Left colon (tissue), 2 donors: ENCODE measurements around the gene EIF4G3. TPM values are rescaled to one million over a fixed set of nuclear protein-coding genes. Genes with fewer than 3 reads are reported as not detected.
"Not testable (repeated sequence)": the region's sequence is repeated elsewhere in the genome, so short reads cannot be mapped to it uniquely, and the experiment has no call there.

Experiments
- ATAC-seq: fragments of 200-7000 bp; cut with Tn5 transposase; one replicate; pipeline ENCODE4 v1.9.1; 2020; ENCODE audit warnings: mild to moderate bottlenecking, moderate library complexity
- DNase-seq, 2 donors: peaks; one replicate each; pipeline ENCODE4 v3.0.0-alpha.2; 2020
- intact Hi-C, 2 donors: fragments of 100-400 bp; cut with DNase I in 1 of 2; cut with micrococcal nuclease in 1 of 2; formaldehyde crosslinking; loops; one replicate each; pipeline versions ENCODE4 v1.11.2 to v1.14.0; 2022; cut with DNase I, micrococcal nuclease
- total RNA-seq, 2 donors: library from RNA; stranded (reverse); fragmentation: NEBNext Ultra II Directional; extraction: Animal tissue kit (Norgen Biotek cat#: 25700); gene quantifications; one replicate each; pipeline ENCODE4 v1.2.1, GENCODE V29; 2021
- donor health status: DM: no; HTN: no; CAD: no.
- donor health status: DM: yes; HTN: yes; CAD: no.

EIF4G3 gene
- total RNA-seq, 2 donors from 2014 or later: 75.1 to 80.0 TPM

DNA sequence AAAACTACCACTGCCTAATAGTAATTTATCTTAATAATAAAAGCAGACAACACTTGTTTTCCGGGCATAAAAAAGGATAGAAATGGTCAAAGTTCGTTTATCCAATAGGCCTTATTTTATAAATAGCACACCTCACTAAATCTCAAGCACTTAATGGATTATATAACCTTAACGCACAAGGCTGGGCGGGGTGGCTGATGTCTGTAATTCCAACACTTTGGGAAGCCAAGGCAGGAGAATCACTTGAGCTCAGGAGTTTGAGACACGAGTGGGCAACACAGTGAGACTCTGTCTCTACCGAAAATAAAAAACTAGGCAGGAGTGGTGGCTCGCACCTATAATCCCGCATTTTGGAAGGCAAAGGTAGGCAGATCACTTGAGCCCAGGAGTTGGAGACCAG, 12.4 kb downstream of the EIF4G3 start:
- ATAC-seq: no peak
- intact Hi-C loops: no loop called here

DNA sequence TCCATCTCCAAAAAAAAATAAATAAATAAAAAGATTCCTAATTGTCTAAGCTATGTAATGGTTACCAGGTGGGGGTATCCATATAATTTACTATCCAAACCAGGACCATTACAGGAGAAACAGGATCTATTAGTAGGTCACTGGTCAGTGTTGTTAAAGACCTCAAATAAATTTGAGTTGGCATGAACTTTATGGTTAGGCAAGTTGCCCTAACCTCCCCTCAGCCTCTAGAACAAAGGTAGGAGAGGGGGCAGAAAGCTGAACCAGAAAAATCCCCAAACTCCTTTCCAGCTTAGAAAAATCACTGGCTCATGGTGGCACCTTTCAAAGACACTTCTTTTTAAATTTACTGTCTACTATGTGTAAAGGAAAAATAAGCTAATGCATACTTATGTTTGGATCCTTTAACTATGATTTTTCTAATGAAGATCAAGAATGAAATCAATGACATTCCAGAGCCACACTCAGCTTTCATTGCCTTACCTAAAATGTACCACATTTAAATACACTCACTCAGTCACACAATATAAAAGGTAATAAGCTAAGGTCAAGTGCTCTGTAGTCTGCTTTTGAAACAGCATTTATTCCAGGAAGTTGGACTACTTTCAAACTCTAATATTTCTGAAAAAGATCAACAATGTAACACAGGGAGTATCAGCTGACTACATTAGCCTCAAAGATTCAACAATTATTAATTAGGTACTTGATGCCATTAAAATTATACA, 13.8 kb downstream of the EIF4G3 start:
- no peak for ATAC-seq
- no peak for DNase-seq

More for the DNA sequence above, 12.4 kb downstream of the EIF4G3 start:
- no peak for DNase-seq

DNA sequence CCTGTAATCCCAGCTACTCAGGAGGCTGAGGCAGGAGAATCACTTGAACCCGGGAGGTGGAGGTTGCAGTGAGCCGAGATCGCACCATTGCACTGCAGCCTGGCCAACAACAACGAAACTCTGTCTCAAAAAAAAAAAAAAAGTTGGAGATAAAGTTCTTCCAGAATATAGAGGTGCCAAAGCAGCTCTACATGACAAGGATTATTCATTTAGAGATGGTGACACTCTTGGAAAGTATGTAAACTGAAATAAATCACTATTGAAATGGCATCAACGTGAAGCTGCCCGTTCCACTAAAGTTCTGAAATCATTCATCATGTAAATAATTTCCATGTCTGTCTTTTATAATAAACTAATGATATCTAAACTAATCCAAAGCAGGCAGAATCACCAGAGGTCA, 14.9 kb downstream of the EIF4G3 start:
- no peak for DNase-seq
- no peak for ATAC-seq
- intact Hi-C loops: no loop called here

More for the DNA sequence above, 13.8 kb downstream of the EIF4G3 start:
- intact Hi-C loops: no loop called here

DNA sequence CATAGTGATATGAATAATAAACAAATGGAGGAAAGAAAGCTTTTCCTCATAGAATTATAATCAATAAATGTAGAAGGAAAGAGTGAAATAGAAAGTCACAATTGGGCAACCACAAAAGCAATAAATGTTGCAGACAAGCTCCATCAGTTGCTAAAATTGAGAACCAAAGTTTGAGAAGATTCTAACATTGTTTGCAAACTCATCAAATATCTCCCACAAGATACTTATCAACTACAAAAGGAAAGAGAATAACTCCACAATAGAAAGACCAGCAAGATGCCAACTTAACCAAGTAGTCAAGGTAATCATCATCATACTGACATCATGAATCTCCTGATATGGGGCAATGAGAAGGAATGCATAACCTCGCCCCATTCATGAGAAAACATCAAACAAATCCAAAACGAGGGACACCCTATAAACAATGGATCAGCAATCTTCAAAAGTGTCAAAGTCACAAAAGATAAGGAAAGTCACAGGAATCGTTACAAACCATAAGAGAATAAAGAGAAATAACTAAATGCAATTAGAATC, 16.4 kb downstream of the EIF4G3 start:
- DNase-seq (no peak), ATAC-seq (no peak)
- intact Hi-C loops: no loop called here

DNA sequence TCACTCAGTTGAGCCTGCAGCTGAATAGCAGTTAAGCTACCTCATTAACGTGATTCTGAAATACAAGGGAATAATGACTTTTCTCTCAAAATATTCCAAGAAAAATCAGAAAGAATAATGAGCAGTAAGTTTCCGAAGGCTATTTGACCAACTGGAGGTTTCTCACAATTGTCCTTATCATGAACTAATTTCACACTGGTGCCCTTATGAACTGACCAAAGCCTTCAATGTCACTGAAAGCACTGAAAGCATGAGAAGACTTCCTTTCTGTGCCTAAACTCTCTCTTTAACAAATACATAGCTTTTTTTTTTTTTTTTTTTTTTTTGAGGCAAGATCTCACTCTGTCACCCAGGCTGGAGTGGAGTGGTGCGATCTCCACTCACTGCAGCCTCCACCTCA, 18.8 kb downstream of the EIF4G3 start:
- DNase-seq: no peak
- ATAC-seq: no peak
- intact Hi-C loops: no loop called here

DNA sequence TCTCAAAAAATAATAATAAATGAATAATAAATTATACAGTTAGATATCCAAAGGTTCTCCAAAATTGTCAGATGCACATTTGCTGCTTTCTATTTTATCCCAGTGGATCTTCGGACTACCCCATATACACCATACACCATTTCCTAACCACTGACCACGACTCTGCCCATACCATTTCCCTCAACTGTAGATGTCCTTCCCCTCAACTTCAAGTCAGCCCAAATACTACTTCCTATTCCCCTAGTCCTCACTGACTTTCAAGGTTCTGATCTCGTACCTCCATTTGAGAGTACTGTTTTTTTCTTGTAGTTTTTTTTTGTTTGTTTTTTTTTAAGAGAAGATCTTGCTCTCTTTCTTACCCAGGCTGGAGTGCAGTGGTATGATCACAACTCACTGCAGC, 19.6 kb downstream of the EIF4G3 start:
- ATAC-seq (no peak), DNase-seq (no peak)
- intact Hi-C loops: no loop called here

DNA sequence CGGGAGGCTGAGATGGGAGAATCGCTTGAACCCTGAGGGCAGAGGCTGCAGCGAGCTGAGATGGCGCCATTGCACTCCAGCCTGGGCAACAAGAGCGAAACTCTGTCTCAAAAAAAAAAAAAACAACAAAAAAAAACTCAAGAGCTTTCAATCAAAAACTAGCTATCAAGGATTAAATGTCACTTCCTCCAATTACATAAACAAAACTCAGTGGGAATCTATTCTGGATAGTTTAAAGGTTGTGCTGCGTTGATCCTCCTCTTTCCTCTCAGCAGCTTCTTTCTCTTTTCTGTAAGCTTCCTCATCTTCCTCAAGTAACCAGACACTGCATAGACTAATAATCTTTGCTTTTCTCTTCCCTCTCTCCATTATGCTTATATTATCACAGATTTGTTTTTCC, 20.7 kb downstream of the EIF4G3 start:
- DNase-seq: no peak
- intact Hi-C loops: no loop called here
- ATAC-seq: no peak

DNA sequence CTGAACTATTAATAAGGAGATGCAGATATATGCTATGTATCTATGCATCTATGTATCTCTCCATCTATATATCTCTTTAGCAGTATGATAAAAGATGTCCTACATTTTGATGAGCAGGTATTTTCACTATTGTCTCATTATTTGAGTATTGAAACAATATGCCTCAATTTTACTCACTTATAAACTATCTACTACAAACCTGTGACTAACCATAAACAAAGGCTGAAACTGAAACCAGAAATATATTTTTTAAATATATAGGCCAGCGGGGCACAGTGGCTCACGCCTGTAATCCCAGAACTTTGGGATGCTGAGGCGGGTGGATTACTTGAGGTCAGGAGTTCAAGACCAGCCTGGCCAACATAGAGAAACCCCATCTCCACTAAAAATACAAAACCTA, 22.0 kb downstream of the EIF4G3 start:
- intact Hi-C loops: no loop called here

DNA sequence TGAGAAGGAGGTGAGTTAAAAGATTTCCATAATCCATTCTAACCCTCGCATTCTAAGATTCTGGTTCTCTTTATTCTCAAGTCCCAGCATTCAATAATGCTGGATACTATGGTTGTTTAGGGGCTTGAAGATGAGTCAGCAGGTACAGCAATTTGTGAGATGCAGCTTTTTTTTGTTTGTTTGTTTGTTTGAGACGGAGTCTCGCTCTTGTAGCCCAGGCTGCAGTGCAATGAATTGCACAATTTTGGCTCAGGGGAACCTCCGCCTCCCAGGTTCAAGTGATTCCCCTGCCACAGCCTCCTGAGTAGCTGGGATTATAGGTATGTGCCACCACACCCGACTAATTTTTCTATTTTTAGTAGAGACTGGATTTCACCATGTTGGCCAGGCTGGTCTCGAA, 23.3 kb downstream of the EIF4G3 start:
- intact Hi-C loops: no loop called here
- DNase-seq (no peak), ATAC-seq (no peak)

More for the DNA sequence above, 22.0 kb downstream of the EIF4G3 start:
- DNase-seq (no peak), ATAC-seq (no peak)

DNA sequence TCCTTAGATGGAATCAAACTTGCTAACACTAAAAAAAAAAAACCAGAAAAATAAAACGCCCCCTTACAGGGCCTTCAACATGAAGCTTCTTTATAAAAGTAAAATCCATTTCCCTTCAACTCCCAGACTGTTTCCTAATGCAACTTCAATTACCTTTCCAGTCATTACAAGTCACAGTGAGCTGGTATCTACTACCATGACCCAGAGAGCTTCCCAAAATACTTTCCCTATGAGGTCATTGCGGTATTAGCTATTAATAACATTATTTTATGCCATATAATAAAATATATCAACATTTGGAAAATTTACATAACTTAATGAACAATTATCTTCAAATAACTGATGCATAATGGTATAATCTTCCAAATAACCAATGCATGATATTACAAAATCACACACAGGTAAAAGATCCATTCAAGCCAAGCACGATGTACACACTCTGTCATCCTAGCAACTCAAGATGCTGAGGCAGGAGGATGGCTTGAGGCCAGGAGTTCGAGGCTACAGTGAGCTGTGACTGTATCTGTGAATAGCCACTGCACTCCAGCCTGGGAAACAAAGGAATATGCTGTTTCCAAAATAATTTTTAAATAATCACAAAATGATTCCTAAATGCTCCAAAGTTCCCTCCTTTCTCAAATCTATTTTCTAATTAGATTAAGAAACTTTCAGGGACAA, 24.1 kb downstream of the EIF4G3 start:
- ATAC-seq (no peak), DNase-seq (no peak)
- intact Hi-C loops: no loop called here

DNA sequence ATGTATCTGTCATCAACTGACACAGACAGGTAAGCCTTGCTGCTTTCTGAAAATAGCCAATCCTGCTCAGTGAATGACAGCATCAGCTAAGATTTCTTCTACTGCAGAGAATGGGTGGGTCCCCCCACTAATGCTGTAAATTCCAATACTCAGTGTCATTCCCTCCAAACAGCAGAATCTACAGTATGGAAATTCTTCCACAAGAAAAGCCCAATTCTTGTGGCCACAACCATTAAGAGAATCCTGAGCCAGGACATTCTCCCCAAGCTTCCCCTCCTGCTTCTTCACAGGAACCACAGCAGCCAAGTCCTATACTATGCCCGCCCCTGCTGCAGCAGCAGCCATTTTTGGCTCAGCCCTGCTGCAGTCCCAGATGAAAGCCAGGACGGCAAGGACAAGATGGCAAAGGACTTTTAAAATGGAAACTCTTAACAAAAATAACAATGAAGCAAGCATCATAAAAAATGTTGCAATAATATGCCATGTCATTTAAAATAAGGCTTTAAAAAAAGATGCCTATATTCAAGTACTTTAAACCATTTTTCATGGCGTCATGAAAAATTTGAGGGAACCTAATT, 26.8 kb downstream of the EIF4G3 start:
- intact Hi-C loops: no loop called here
- DNase-seq: peak in 1 of 2 donors; percentile 32
- peak; percentile 46 for ATAC-seq

DNA sequence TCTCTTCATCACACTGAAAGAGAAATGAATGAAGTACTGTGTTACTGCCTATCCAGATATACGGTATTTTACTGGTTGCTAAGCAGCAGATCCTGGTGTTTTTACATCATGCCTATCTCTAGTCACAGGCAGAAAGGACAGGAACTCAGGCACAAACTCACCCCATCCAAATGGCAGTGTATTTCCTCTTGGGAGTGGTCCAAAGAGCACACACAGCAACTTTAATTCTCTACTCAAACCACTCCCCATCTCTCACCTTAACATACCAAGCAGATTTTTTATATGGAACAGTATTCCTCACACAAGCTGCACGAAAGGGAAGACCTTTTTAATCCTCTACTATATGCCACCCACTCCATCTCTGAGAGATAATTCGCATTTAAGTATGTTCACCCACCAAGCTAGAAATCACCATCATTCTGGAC, 27.3 kb downstream of the EIF4G3 start:
- ATAC-seq (peak; percentile 97), DNase-seq (peak in 1 of 2 donors; percentile 42)
- intact Hi-C loops: no loop called here

DNA sequence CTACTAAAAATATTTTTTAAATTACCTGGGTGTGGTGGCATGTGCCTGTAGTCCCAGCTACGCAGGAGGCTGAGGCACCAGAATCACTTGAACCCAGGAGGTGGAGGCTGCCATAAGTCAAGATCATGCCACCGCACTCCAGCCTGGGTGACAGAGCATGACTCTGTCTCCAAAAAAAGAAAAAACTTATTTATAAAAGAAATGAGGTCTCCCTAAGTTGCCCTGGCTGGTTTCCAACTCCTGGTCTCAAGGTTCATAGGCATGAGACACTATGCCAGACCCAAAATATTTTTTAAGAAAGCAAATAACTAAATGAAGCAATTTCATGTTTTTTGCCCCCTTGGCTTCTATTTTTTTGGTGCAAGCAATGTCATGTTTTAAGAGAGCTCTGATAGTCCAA, 32.9 kb downstream of the EIF4G3 start:
- DNase-seq (no peak), ATAC-seq (no peak)
- intact Hi-C loops: no loop called here

DNA sequence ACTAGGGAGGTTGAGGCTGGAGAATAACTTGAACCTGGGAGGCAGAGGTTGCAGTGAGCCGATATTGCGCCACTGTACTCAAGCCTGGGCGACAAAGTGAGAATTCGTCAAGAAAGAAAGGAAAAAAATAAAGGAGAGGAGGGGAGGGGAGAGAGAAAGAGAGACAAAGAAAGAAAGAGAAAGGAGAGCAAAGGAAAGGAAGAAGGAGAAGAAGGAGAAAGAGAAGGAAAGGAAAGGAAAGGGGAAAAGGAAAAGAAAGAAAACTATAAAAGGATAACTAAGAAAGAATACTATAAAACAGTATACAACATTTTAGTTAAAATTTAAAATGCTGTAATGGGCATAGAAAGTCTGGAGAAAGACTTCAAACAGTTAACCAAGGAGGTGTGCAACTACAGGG, 33.6 kb downstream of the EIF4G3 start:
- intact Hi-C loops: no loop called here
- no peak for DNase-seq

DNA sequence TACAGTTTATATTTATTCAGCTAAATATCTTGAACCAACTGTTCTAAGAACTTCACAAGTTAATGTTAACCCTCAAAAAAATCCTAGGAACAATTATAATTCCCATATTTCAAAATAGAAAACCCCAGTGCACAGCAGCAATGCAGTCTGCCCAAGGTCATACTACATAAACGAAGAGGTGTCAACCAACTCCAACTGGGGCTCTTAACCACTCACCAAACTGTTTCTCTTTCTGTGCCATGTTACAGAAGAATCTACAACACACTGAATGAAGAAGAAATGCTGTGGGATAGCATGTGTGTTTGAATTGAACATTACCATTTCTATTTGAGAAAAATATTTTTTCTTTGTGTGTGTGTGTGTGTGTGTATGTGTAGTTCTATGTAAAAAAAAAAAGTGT, 35.7 kb downstream of the EIF4G3 start:
- intact Hi-C loops: no loop called here
- no peak for DNase-seq
- ATAC-seq: no peak

More for the DNA sequence above, 33.6 kb downstream of the EIF4G3 start:
- ATAC-seq: no peak

DNA sequence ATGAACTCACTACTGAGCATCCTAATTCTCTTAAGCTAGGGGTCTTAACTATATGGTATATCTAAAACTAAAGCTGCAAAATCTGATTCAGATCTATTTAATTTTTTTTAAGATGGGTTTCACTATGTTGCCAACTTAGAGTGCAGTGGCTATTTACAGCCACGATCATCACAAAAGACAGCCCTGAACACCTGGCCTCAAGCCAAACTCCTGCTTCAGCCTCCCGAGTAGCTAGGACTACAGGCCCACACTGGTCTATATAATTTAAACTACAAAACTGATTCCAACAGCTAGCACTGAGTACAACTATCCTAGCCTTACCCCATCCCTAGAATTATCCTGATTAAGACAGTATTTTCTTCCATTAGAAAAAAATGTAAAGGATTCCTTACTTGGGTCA, 37.1 kb downstream of the EIF4G3 start:
- DNase-seq (peak in 1 of 2 donors; percentile 28), ATAC-seq (peak; percentile 29)
- intact Hi-C loops: no loop called here

DNA sequence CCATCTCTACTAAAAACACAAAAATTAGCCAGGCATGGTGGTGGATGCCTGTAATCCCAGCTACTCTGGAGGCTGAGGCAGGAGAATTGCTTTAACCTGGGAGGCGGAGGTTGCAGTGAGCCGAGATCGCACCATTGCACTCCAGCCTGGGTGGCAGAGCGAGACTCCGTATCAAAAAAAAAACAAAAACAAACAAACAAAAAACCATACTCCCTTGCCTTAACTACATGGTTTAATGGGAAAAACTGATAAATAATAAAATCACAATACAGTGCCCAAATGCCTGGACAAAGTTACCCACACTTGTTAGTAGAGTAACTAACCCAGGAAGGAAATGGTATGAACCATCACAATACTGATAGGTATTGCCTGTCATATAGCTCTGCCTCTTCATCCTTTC, 40.4 kb downstream of the EIF4G3 start:
- intact Hi-C loops, DNase-seq, ATAC-seq: not testable (repeated sequence)

DNA sequence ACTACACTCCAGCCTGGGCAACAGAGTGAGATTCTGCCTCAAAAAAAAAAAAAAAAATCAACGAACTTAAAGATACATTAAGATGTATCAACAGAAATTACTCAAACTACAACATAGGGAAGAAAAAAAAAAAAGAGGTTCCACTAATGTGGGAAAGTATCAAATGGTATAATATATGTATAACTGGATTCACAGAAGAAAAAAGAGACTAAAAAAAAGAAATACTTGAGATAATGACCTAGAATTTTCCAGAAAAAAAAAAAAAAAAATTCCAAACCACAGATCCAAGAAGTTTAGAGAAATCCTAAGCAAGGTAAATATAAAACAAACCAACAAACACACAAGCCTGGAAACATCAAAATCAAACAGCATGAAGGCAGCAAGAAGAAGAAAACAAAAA, 45.5 kb downstream of the EIF4G3 start:
- DNase-seq: no peak

DNA sequence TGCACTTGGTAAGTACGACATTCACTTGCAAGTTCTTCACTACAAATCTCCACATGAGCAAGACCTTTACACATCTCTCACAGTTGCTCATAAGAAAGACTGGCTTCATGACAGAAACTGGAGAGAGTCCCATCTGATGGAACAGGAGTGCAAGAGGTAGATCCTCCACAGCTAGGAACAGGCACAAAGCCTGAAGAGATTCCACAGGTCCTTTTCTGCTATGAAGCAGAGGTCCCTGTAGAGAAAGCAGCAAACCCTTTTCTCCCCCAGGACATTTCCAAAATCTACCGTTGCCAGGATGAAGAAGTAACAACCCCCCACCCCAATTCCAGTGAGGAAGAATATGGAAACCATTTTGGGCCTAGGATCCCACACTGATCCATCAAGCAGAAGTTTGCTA, 47.3 kb downstream of the EIF4G3 start:
- no peak for ATAC-seq
- intact Hi-C loops: no loop called here

More for the DNA sequence above, 45.5 kb downstream of the EIF4G3 start:
- intact Hi-C loops: no loop called here
- ATAC-seq: no peak

DNA sequence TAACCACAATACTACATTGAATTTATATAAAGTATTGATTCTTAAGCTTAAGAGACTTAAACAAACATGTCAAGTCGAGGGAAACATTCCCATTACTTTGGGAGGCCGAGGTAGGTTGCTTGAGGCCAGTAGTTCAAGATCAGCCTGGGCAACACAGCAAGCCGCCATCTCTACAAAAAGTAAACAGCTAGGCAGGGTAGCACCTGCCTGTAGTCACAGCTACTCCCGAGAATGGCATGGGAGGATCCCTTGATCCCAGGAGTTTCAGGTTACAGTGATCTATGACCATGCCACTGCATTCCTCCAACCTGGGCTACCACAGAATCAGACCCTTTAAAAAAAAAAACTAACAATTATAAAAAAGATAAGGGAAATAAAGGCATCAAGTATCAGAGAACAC, 50.4 kb downstream of the EIF4G3 start:
- no peak for DNase-seq
- ATAC-seq: peak; percentile 63
- intact Hi-C loops: no loop called here

More for the DNA sequence above, 47.3 kb downstream of the EIF4G3 start:
- no peak for DNase-seq
